ENCODE measurements around the gene PTGER3.

PTGER3 gene

GRCh38 chr1:71087060-71087459 lies 39.4 kb upstream of the PTGER3 start:
- no peak overlapping the region for H3K4me3 ChIP-seq (ENCODE audit: low read length)
- DNase-seq (ENCODE audit: low read depth), result no peak

DNA sequence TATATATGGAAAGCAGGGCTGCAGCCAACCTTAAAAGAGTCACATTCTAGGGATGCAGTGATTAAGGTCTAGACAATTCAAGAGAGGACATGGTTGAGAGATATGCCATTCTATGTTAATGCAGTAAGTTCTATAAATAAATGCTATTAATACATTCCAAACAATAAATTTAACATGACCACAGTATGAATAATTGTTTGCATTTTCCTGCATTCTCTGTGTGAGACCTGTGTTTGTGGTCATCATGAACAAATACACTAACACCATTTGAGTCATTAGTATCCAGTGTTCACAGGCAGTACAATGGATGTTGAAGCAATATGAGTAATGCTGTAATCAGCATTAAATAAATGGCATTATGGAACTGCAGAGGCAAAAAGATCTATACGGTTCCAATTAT lies 38.7 kb upstream of the PTGER3 start:
- TF ChIP-seq CTCF (conservative IDR thresholded peaks at IDR 0.05; ENCODE audit: low read length), result no peak
- H3K4me3 ChIP-seq (ENCODE audit: low read length), result no peak overlapping the region
- peak; percentile 70 for DNase-seq (ENCODE audit: low read depth)

More at GRCh38 chr1:71087060-71087459, 39.4 kb upstream of the PTGER3 start:
- TF ChIP-seq CTCF (conservative IDR thresholded peaks at IDR 0.05; ENCODE audit: low read length), result no peak

GRCh38 chr1:71083271-71083670 lies 35.7 kb upstream of the PTGER3 start:
- no peak overlapping the region for H3K4me3 ChIP-seq (ENCODE audit: low read length)
- no peak for DNase-seq (ENCODE audit: low read depth)
- no peak for TF ChIP-seq CTCF (conservative IDR thresholded peaks at IDR 0.05; ENCODE audit: low read length)

DNA sequence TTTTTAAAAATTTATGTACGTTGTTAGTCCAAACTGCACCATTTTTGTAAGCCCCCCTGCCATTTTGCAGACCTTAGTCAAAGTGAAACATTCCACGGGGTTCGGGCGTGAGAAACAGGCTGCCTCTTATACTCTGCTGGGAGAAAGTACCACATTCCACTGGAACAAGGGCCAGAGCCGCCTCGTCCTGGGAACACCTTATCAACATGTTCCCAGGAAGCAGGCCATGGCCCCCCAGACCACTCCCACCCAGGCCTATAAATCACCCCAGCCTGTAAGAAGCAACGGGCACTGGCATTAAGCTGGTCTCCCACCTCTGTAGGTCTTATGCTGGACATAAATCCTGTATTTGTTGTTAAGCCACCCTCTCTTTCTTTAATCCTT lies 34.1 kb upstream of the PTGER3 start:
- no peak for TF ChIP-seq CTCF (conservative IDR thresholded peaks at IDR 0.05; ENCODE audit: low read length)
- no peak for DNase-seq (ENCODE audit: low read depth)
- H3K4me3 ChIP-seq (ENCODE audit: low read length), result peak overlapping the region; percentile 93

- H3K4me3 ChIP-seq (ENCODE audit: low read length), result peak within 1 kb of the TSS; percentile 93
- peak; percentile 95 for DNase-seq (ENCODE audit: low read depth)
- TF ChIP-seq CTCF (conservative IDR thresholded peaks at IDR 0.05; ENCODE audit: low read length), result peak; percentile 77
Observed at GRCh38 chr1:71080739-71081696, 33.4 kb upstream of the PTGER3 start, which contains the start of gene ZRANB2. ZRANB2 (minus strand) TSS chr1:71081035; CDS start chr1:71080995, 40 bp downstream.

GRCh38 chr1:71080230-71080738 lies 32.7 kb upstream of the PTGER3 start:
- DNase-seq (ENCODE audit: low read depth), result peak; percentile 27
- peak overlapping the region; percentile 93 for H3K4me3 ChIP-seq (ENCODE audit: low read length)
- no peak for TF ChIP-seq CTCF (conservative IDR thresholded peaks at IDR 0.05; ENCODE audit: low read length)

GRCh38 chr1:71074681-71075080 lies 27.1 kb upstream of the PTGER3 start:
- no peak overlapping the region for H3K4me3 ChIP-seq (ENCODE audit: low read length)
- no peak for DNase-seq (ENCODE audit: low read depth)
- TF ChIP-seq CTCF (conservative IDR thresholded peaks at IDR 0.05; ENCODE audit: low read length), result no peak

Measured in AG10803 (cell line).